ENCODE results near the gene ZBTB34.

DNA sequence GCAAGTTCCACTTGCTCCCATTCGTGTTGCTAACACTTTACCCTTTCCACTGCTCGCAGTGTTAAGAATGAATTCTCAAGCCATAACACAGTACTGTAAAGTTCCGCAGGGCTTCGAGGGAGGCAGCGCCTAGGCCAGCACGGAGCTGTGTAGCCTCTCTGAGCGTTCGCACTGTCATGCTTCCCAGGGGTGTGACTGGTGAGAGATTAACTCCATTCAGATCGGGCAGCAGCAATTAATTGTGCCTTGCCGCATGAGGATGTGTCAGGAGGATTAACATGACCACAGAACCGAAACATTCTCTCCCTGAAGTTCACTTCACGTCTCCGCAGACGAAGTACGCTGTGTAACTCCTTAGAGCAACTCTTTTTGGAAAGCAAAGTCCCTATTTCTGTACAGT lies 23.2 kb downstream of the ZBTB34 start:
- TF ChIP-seq, protein P1, sequence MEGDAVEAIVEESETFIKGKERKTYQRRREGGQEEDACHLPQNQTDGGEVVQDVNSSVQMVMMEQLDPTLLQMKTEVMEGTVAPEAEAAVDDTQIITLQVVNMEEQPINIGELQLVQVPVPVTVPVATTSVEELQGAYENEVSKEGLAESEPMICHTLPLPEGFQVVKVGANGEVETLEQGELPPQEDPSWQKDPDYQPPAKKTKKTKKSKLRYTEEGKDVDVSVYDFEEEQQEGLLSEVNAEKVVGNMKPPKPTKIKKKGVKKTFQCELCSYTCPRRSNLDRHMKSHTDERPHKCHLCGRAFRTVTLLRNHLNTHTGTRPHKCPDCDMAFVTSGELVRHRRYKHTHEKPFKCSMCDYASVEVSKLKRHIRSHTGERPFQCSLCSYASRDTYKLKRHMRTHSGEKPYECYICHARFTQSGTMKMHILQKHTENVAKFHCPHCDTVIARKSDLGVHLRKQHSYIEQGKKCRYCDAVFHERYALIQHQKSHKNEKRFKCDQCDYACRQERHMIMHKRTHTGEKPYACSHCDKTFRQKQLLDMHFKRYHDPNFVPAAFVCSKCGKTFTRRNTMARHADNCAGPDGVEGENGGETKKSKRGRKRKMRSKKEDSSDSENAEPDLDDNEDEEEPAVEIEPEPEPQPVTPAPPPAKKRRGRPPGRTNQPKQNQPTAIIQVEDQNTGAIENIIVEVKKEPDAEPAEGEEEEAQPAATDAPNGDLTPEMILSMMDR (conservative IDR thresholded peaks at IDR 0.05; ENCODE audit: low read depth, low read length): no peak
- TF ChIP-seq EZH2 (IDR thresholded peaks at IDR 0.05; ENCODE audit: low read length, unreplicated experiment): no peak

All from PC-3 (cell line).